NCI-H2171 treated with DMSO at 0.1 percent for 48 hours (cell line): ENCODE data around the gene SIRT7.
A peak's percentile ranks its signal among the peaks of the same experiment; 100 is the strongest.
"Not testable (repeated sequence)": the region's sequence is repeated elsewhere in the genome, so short reads cannot be mapped to it uniquely, and the experiment has no call there.

Source experiments
- DNase-seq: peaks from one replicate; lab custom pipeline; 2025; lab: John Stamatoyannopoulos, UW

Gene SIRT7

DNA sequence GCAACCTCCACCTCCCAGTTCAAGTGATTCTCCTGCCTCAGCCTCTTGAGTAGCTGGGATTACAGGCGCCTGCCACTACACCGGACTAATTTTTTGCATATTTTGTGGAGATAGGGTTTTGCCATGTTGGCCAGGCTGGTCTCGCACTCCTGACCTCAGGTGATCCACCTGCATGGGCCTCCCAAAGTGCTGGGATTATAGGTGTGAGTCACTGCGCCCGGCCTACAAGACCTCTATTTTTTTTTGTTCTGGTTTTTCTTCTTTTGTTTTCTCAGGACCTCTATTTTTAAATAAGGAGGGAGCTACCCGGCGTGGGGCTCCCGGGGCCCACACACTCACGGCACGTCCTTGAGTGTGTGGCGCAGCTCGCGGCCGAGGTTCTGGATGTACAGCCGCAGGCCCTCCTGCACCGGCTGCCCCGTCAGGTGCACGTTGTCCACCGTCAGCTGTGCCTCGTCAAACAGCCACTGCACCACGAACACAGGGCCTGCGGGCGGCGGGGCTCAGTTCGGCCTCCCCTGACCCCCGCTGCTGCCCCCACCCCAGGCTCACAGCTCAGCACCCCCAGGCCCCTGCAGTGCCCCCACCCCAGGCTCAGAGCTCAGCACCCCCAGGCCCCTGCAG is 37.2 kb upstream of the SIRT7 start:
- no peak for DNase-seq

GRCh38 chr17:81954131-81955057 is 36.4 kb upstream of the SIRT7 start:
- no peak for DNase-seq

GRCh38 chr17:81953443-81953842 is 35.5 kb upstream of the SIRT7 start:
- not testable (repeated sequence) for DNase-seq

GRCh38 chr17:81952792-81953228 is 34.8 kb upstream of the SIRT7 start:
- DNase-seq = no peak

GRCh38 chr17:81951785-81952684 is 34.1 kb upstream of the SIRT7 start:
- peak; percentile 60 for DNase-seq

- DNase-seq = no peak
Measured at GRCh38 chr17:81950501-81950900, 32.5 kb upstream of the SIRT7 start.

- no peak for DNase-seq
Measured at GRCh38 chr17:81948635-81949378, 30.8 kb upstream of the SIRT7 start.

DNA sequence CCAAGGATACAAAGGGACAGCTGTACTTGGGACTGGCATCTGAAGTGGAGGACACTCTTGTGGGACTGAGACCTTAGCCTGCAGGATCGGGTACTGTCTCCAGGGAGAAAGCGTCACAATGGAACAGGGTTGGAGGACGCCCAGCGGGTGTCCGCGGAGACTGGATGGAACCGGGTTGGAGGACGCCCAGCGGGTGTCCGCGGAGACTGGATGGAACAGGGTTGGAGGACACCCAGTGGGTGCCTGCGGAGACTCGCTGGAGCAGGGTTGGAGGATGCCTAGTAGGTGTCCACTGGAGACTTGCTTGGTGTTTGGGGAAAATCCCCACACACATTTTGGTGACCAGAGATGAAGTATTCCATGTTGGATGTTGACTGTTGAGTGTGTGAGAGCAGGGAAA is 29.2 kb upstream of the SIRT7 start, which contains the start of gene MYADML2:
TSS of gene MYADML2 (minus strand) at position 45 of the 400 bp plus-strand sequence. CDS start 5,492 bp downstream, outside the sequence.
- no peak for DNase-seq

GRCh38 chr17:81944858-81945257 is 26.9 kb upstream of the SIRT7 start:
- no peak for DNase-seq

GRCh38 chr17:81942167-81942553 is 24.2 kb upstream of the SIRT7 start:
- DNase-seq = no peak

- peak; percentile 87 for DNase-seq
Measured at GRCh38 chr17:81941484-81942166, 23.6 kb upstream of the SIRT7 start.

- DNase-seq = no peak
Measured at GRCh38 chr17:81940538-81941483, 22.8 kb upstream of the SIRT7 start.

DNA sequence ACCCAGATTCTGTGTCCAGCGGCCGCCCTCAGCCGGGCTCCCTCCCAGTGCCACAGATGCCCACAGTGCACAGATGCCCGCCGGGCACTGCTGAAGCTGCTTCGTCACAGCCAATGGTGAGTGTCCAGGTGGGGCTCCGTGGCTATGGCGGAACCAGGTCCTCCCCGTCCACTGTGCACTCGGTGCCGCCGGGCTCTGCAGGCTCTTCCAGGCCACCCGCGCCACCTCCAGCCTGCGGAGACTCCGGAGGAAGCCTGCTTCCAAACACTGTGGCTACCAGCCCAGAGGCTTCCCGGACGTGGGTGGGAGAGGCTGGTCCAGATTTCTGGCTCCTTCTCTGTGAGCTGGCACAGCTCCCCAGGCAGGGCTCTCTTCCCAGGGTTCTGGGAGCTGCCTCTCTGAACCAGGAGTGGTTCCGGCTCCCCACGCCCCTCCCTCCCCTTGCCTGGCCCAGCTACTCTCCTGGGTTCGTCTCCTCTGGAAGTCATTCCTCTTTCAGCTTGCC is 22.0 kb upstream of the SIRT7 start:
- DNase-seq = no peak

GRCh38 chr17:81939218-81939617 is 21.2 kb upstream of the SIRT7 start:
- DNase-seq = no peak

GRCh38 chr17:81935709-81936084 is 17.7 kb upstream of the SIRT7 start:
- no peak for DNase-seq

GRCh38 chr17:81934850-81935708 is 17.1 kb upstream of the SIRT7 start:
- no peak for DNase-seq

DNA sequence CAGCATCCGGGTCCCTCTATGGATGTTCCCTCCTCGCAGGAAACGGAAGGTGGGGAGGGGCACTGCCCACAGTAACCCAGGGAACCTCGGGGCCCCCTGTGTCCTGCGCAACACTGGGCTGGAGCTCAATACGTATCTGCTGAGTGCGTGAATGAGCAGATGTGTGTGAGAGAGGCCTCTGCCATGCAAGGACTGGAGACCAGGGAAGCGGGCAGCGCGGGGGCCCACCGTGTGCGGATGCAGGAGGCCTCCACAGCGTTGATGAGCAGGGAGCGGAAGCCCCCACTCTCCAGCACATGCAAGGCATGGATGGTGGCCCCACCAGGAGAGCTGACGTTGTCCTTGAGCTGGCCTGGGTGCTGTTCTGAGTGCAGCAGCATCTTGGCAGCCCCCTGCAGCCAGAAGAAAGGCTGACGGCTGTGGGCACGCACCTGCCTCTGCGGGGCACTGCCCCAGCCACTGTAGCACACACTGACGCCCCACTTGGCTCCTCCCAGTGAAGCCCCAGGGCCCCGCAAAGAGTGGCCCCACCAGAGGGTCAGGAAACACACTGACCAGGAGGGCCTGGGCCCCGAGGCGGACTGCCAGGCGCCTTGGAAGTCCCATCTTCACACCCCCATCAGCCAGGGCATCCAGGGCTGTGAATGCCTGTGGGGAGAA is 16.3 kb upstream of the SIRT7 start:
- no peak for DNase-seq

DNA sequence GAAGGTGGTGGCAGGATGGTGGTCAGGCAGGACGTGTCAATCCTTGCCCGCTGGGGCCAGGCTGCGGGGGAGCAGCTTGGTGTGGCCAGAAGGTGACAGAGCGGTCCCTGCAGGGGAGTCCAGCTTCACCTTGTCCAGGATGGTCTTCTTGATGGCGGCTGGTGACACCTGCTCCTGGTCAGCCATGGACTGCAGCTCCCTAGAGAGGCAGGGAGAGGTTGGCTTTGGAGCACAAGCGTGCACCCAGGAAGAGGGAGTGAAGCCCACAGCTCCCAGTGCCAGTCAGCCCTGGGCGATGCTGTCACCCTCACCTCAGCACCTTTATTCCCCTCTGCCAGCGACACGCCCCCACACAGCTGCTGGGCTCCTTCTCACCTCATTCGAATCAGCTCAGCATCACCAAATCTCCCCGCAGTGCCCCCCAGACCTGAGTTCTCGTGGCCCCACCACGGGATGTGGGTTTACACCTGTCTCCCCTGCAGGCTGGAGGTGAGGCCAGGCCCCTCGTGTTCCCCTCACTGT is 15.3 kb upstream of the SIRT7 start:
- DNase-seq = no peak
